Kidney (tissue), 14 donors: ENCODE results near the gene ARID5B. TPM values are rescaled to one million over a fixed set of nuclear protein-coding genes. Genes with fewer than 3 reads are reported as not detected.
A peak's percentile ranks its signal among the peaks of the same experiment; 100 is the strongest.

Experiments
- DNase-seq, 5 donors: peaks; one replicate each; pipeline ENCODE4 v3.0.0-alpha.2; 2013 to 2020
- FAIRE-seq: peaks from 2 replicates; lab custom pipeline; 2012; peaks lifted over from hg19 to GRCh38; lab: Jason Lieb, UNC
- H3K27ac ChIP-seq, 2 donors: one replicate each; pipeline ENCODE4 v1.7.0; 2013; ENCODE audit warnings: low read depth in 2 of 2, low read length in 2 of 2, inconsistent platforms in 1 of 2
- H3K27me3 ChIP-seq: one replicate; pipeline ENCODE4 v1.7.1; 2013; ENCODE audit warnings: low read length, inconsistent platforms; ENCODE audit not compliant: control insufficient read depth, insufficient read depth
- H3K36me3 ChIP-seq, 3 donors: one replicate each; pipeline versions ENCODE4 v1.7.0 to v1.7.1; 2013; ENCODE audit warnings: low read length in 3 of 3, control low read depth in 1 of 3, inconsistent platforms in 1 of 3; ENCODE audit not compliant: insufficient read depth in 3 of 3, control insufficient read depth in 2 of 3
- H3K4me1 ChIP-seq, 3 donors: one replicate each; pipeline versions ENCODE4 v1.7.0 to v1.7.1; 2013; ENCODE audit warnings: low read length in 3 of 3, inconsistent platforms in 1 of 3, low read depth in 1 of 3; ENCODE audit not compliant: control insufficient read depth in 2 of 3, insufficient read depth in 2 of 3
- H3K4me3 ChIP-seq, 3 donors: one replicate each; pipeline versions ENCODE4 v1.7.0 to v1.8.1; 2013; ENCODE audit warnings: low read length in 3 of 3, control low read depth in 1 of 3, inconsistent platforms in 1 of 3
- H3K9ac ChIP-seq, 3 donors: one replicate each; pipeline versions ENCODE4 v1.7.0 to v1.7.1; 2013; ENCODE audit warnings: low read length in 3 of 3, control low read depth in 1 of 3, inconsistent platforms in 1 of 3
- H3K9me3 ChIP-seq, 3 donors: one replicate each; pipeline versions ENCODE4 v1.7.0 to v1.7.1; 2013; ENCODE audit warnings: low read length in 3 of 3, control low read depth in 1 of 3, inconsistent platforms in 1 of 3; ENCODE audit not compliant: control insufficient read depth in 2 of 3, insufficient read depth in 1 of 3
- CTCF ChIP-seq: IDR thresholded peaks from 3 replicates; pipeline ENCODE4 v1.5.1; 2012; ENCODE audit warnings: mild to moderate bottlenecking, moderate library complexity, borderline replicate concordance; ENCODE audit not compliant: insufficient read depth; ENCODE audit errors: extremely low read depth
- intact Hi-C: fragments of 100-400 bp; cut with DNase I; formaldehyde crosslinking; loops from one replicate; pipeline ENCODE4 v1.11.1; 2022
- polyA plus RNA-seq: library from polyadenylated mRNA; stranded (reverse); fragments of 350-450 nt; fragmentation: Illumina TruSeq; extraction: RNeasy Lipid Tissue Mini Kit (QIAGEN cat#74804); gene quantifications from one replicate; pipeline ENCODE4 v1.2.3, GENCODE V29; 2014; ENCODE audit warnings: low read depth, low replicate concordance; ENCODE audit not compliant: insufficient read depth
- total RNA-seq: library from RNA; stranded (reverse); fragmentation: NEBNext Ultra II Directional; extraction: Animal tissue kit (Norgen Biotek cat#: 25700); gene quantifications from one replicate; pipeline ENCODE4 v1.2.1, GENCODE V29; 2021
- donor health status: control.
- donor health status: control.
- donor health status: control.
- donor health status: control.
- donor health status: control.
- donor health status: DM: yes; HTN: yes; CAD: no.
- donor health status: Normal renal cell carcinoma (clear cell type).

Gene ARID5B
- total and polyA plus RNA-seq, 2 donors from 2014 or later, result 8.6 to 77.9 TPM

GRCh38 chr10:62085821-62086220 is 184.3 kb downstream of the ARID5B start:
- FAIRE-seq, result no peak
- Histone ChIP-seq H3K9ac (no peak overlapping the region), H3K27me3 (no peaks in the 10 kb centered on the region), H3K36me3 (peaks cover 6 to 30% (median 25%) of the 10 kb centered on the region in 3 donors), H3K4me1 (peaks cover 16 to 31% (median 22%) of the 10 kb centered on the region in 3 donors), H3K27ac (no peak overlapping the region), H3K9me3 (no peaks in the 10 kb centered on the region), H3K4me3 (no peak overlapping the region)
- TF ChIP-seq CTCF, result no peak
- intact Hi-C loops, result no loop called here
- DNase-seq, result no peak

- Histone ChIP-seq H3K27me3 (no peaks in the 10 kb centered on the region), H3K36me3 (peaks cover 13 to 45% (median 39%) of the 10 kb centered on the region in 3 donors), H3K4me3 (no peak overlapping the region), H3K9ac (no peak overlapping the region), H3K27ac (no peak overlapping the region), H3K9me3 (no peaks in the 10 kb centered on the region), H3K4me1 (peaks cover 12 to 19% (median 14%) of the 10 kb centered on the region in 3 donors)
- FAIRE-seq (no peak), DNase-seq (no peak)
- intact Hi-C loops, result no loop called here
- TF ChIP-seq CTCF, result no peak
Observed at GRCh38 chr10:62087329-62087728, 185.8 kb downstream of the ARID5B start.

- no peak overlapping the region for H3K4me3 ChIP-seq
- H3K27ac ChIP-seq, result no peak overlapping the region
- DNase-seq (peak in 2 of 5 donors; percentile 34 to 45), FAIRE-seq (no peak)
- H3K36me3 ChIP-seq, result peaks cover 13 to 55% (median 44%) of the 10 kb centered on the region in 3 donors
- no peaks in the 10 kb centered on the region for H3K27me3 ChIP-seq
- intact Hi-C loops, result no loop called here
- no peaks in the 10 kb centered on the region for H3K9me3 ChIP-seq
- H3K4me1 ChIP-seq, result peaks cover 2 to 8% (median 5%) of the 10 kb centered on the region in 3 donors
- no peak for TF ChIP-seq CTCF
- H3K9ac ChIP-seq, result no peak overlapping the region
Observed at GRCh38 chr10:62088786-62089185, 187.3 kb downstream of the ARID5B start.
